GM21526 (cell line): ENCODE results near the gene FAM110C.

Source experiments
- ATAC-seq: cut with Tn5 transposase; IDR thresholded peaks from one replicate; pipeline ENCODE4 v1.9.1; 2021; ENCODE audit warnings: moderate library complexity; ENCODE audit not compliant: unreplicated experiment, low FRiP score

Gene FAM110C

DNA sequence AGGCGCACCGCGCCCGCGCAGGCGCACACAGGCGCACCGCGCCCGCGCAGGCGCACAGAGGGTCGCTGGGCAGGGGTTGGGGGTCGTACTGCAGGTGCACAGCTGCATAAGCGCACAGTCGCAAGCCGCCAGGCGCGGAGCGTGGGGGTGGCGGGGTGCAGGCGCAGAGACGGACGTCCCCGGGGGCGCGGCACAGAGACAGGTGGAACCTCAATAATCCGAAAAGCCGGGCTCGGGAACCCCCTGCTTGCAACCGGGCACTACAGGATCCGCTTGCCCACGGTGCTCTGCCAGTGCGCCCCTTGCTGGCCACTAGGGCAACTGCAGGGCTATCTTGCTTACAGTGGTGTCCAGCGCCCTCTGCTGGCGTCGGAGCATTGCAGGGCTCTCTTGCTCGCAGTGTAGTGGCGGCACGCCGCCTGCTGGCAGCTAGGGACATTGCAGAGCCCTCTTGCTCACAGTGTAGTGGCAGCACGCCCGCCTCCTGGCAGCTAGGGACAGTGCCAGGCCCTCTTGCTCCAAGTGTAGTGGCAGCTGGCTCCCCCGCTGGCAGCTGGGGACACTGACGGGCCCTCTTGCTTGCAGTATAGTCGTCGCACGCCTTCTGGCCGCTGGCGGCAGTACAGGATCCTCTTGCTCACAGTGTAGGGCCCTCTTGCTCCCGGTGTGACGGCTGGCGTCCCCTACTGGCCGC lies 34.9 kb downstream of the FAM110C start:
- ATAC-seq, result no peak

DNA sequence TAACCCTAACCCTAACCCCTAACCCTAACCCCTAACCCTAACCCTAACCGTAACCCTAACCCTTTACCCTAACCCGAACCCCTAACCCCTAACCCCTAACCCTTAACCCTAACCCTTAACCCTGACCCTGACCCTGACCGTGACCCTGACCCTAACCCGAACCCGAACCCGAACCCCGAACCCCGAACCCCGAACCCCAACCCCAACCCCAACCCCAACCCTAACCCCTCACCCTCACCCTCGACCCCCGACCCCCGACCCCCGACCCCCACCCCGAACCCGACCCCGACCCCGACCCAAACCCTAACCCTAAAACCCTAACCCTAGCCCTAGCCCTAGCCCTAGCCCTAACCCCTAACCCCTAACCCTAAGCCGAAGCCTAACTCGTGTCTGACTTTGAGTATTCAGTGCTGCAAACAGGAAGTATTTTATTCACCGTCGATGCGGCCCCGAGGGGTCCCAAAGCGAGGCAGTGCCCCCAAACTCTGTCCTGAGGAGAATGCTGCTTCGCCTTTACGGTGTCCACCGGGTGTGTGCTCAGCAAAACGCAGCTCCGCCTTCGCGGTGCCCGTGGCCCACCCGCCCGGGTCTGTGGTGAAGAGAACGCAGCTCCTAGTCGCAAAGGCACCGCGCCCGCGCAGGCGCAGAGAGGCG lies 36.0 kb downstream of the FAM110C start:
- ATAC-seq, result no peak
